GM12865 (cell line): Measurements from ENCODE around the gene DIDO1.

ENCODE experiments used
- DNase-seq: peaks from one replicate; pipeline ENCODE4 v3.0.0; 2010; ENCODE audit warnings: low read depth
- H3K4me3 ChIP-seq: 2 replicates; pipeline ENCODE4 v1.5.1; 2011; ENCODE audit warnings: mild to moderate bottlenecking, low read depth, low read length, control low read depth
- TF ChIP-seq, protein P1 (sequence below): IDR thresholded peaks from 2 replicates; pipeline ENCODE4 v1.5.1; 2011; ENCODE audit warnings: low read length, control low read depth, low read depth, inconsistent platforms; ENCODE audit not compliant: insufficient read depth; ENCODE audit errors: missing control alignments

The DIDO1 gene

GRCh38 chr20:62906647-62907375, 19.5 kb downstream of the DIDO1 start:
- no peak overlapping the region for H3K4me3 ChIP-seq
- TF ChIP-seq, protein P1, sequence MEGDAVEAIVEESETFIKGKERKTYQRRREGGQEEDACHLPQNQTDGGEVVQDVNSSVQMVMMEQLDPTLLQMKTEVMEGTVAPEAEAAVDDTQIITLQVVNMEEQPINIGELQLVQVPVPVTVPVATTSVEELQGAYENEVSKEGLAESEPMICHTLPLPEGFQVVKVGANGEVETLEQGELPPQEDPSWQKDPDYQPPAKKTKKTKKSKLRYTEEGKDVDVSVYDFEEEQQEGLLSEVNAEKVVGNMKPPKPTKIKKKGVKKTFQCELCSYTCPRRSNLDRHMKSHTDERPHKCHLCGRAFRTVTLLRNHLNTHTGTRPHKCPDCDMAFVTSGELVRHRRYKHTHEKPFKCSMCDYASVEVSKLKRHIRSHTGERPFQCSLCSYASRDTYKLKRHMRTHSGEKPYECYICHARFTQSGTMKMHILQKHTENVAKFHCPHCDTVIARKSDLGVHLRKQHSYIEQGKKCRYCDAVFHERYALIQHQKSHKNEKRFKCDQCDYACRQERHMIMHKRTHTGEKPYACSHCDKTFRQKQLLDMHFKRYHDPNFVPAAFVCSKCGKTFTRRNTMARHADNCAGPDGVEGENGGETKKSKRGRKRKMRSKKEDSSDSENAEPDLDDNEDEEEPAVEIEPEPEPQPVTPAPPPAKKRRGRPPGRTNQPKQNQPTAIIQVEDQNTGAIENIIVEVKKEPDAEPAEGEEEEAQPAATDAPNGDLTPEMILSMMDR, result no peak
- DNase-seq, result no peak

- TF ChIP-seq, protein P1, result no peak
- no peak overlapping the region for H3K4me3 ChIP-seq
Observed at GRCh38 chr20:62906209-62906608, 20.1 kb downstream of the DIDO1 start.

DNA sequence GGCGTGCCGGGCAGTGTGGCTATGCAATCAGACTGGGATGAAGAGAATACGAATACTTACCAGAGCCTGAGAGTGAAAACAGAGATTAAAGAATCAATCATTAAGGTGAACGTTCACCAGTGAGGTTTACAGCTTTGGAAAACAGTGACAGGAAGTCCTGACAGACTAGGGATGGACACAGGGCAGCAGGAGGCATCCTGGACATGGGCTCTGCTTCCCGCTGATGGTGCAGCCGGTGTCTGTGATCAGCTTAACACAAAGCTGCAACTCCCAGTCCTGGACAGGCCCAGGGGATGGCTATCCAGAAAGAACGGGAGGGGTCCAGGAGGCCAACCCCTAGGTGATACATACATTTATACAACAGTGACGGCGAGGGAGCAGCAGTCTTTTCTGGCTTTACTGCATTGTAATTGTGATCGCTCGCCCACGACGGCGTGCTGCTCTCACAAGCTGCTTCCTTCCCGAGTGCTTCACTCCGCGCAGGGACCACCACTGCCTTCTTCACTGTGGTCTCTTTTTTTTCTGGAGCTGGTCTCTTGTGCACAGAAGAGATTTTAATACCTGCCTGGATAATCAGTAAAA, 20.7 kb downstream of the DIDO1 start:
- TF ChIP-seq, protein P1, result no peak
- H3K4me3 ChIP-seq, result no peak overlapping the region
- no peak for DNase-seq

More at GRCh38 chr20:62906209-62906608, 20.1 kb downstream of the DIDO1 start:
- DNase-seq, result no peak

GRCh38 chr20:62902926-62903615, 23.2 kb downstream of the DIDO1 start:
- no peak overlapping the region for H3K4me3 ChIP-seq
- TF ChIP-seq, protein P1, result no peak
- DNase-seq, result no peak

GRCh38 chr20:62901891-62902290, 24.4 kb downstream of the DIDO1 start:
- TF ChIP-seq, protein P1, result no peak

GRCh38 chr20:62900692-62901584, 25.4 kb downstream of the DIDO1 start:
- peak; percentile 31 for DNase-seq
- TF ChIP-seq, protein P1, result peak; percentile 22

More at GRCh38 chr20:62901891-62902290, 24.4 kb downstream of the DIDO1 start:
- H3K4me3 ChIP-seq, result no peak overlapping the region
- DNase-seq, result no peak

More at GRCh38 chr20:62900692-62901584, 25.4 kb downstream of the DIDO1 start:
- H3K4me3 ChIP-seq, result no peak overlapping the region
